ENCODE measurements around the gene RAB11B.

- TF ChIP-seq FOXK2 (IDR thresholded peaks at IDR 0.05) (no peak), NFRKB (IDR thresholded peaks at IDR 0.05) (no peak)
Observed at GRCh38 chr19:8426283-8426682, 36.1 kb downstream of the RAB11B start.
